Neural cell (in vitro differentiated cells): ENCODE results near the gene TRAPPC5. TPM values are rescaled to one million over a fixed set of nuclear protein-coding genes. Genes with fewer than 3 reads are reported as not detected.

Experiments used
- H2AFZ ChIP-seq: fragments of 200-600, 300-800 bp; sonication (generic), shearing (Covaris generic); 2 replicates; pipeline ENCODE4 v1.6.0; 2014; ENCODE audit warnings: low read depth, mild to moderate bottlenecking, antibody characterized with exemption, low read length, moderate library complexity
- H3F3A ChIP-seq: fragments of 200-600 bp; shearing (Covaris generic); 2 replicates; pipeline ENCODE4 v1.6.1; 2016; ENCODE audit warnings: mild to moderate bottlenecking, moderate library complexity, mixed read lengths, antibody characterized with exemption, low read length; ENCODE audit not compliant: insufficient read depth, poor library complexity, severe bottlenecking
- H3K27ac ChIP-seq: fragments of 200-600, 300-800 bp; sonication (generic), shearing (Covaris generic); 2 replicates; pipeline ENCODE4 v1.5.1; 2014; ENCODE audit warnings: mild to moderate bottlenecking, low read length, moderate library complexity
- H3K27me3 ChIP-seq: fragments of 300-800, 200-600 bp; sonication (generic), shearing (Covaris generic); 2 replicates; pipeline ENCODE4 v1.6.0; 2014; ENCODE audit warnings: mild to moderate bottlenecking, low read depth, low read length, moderate library complexity; ENCODE audit not compliant: insufficient read depth
- H3K36me3 ChIP-seq: fragments of 300-800, 200-600 bp; sonication (generic), shearing (Covaris generic); 2 replicates; pipeline ENCODE4 v1.5.1; 2014; ENCODE audit warnings: mild to moderate bottlenecking, antibody characterized with exemption, low read length, moderate library complexity; ENCODE audit not compliant: insufficient read depth
- H3K4me2 ChIP-seq: fragments of 300-800, 200-600 bp; sonication (generic), shearing (Covaris generic); 2 replicates; pipeline ENCODE4 v1.6.0; 2014; ENCODE audit warnings: mild to moderate bottlenecking, low read length
- H3K4me3 ChIP-seq: fragments of 300-800, 200-600 bp; sonication (generic), shearing (Covaris generic); 2 replicates; pipeline ENCODE4 v1.5.1; 2014; ENCODE audit warnings: mild to moderate bottlenecking, low read length, moderate library complexity
- H3K79me2 ChIP-seq: fragments of 200-600 bp; shearing (Covaris generic); replicated peaks from 2 replicates; pipeline ENCODE4 v1.6.0; 2014; ENCODE audit warnings: mild to moderate bottlenecking, low read length, moderate library complexity; ENCODE audit not compliant: insufficient read depth
- H3K9ac ChIP-seq: fragments of 300-800, 200-600 bp; sonication (generic), shearing (Covaris generic); 2 replicates; pipeline ENCODE4 v1.6.1; 2016; ENCODE audit warnings: mild to moderate bottlenecking, low read length, mixed read lengths
- H3K9me2 ChIP-seq: fragments of 200-600 bp; shearing (Covaris generic); 2 replicates; pipeline ENCODE4 v1.6.1; 2016; ENCODE audit warnings: mild to moderate bottlenecking, low read length, mixed read lengths; ENCODE audit not compliant: insufficient read depth
- H3K9me3 ChIP-seq: fragments of 200-600, 300-800 bp; sonication (generic), shearing (Covaris generic); 2 replicates; pipeline ENCODE4 v1.6.1; 2016; ENCODE audit warnings: mild to moderate bottlenecking, mixed run types, low read length, moderate library complexity, mixed read lengths
- H4K20me1 ChIP-seq: fragments of 200-600 bp; shearing (Covaris generic); 2 replicates; pipeline ENCODE4 v1.6.1; 2016; ENCODE audit warnings: mild to moderate bottlenecking, mixed run types; ENCODE audit not compliant: insufficient read depth
- CTCF ChIP-seq: fragments of 450-650 bp; IDR thresholded peaks from 2 replicates; pipeline ENCODE4 v1.5.1; 2014; ENCODE audit warnings: antibody characterized with exemption, mild to moderate bottlenecking, moderate library complexity; ENCODE audit not compliant: poor library complexity, severe bottlenecking
- EP300 ChIP-seq: fragments of 450-650 bp; conservative IDR thresholded peaks from 2 replicates; pipeline ENCODE4 v1.6.1; 2014; ENCODE audit warnings: antibody characterized with exemption, mild to moderate bottlenecking, moderate library complexity; ENCODE audit not compliant: poor library complexity, severe bottlenecking
- EZH2 ChIP-seq: fragments of 200-600, 300-800 bp; shearing (Covaris generic), sonication (generic); IDR thresholded peaks from 2 replicates; pipeline ENCODE4 v1.6.1; 2014; ENCODE audit warnings: antibody characterized with exemption, low read length, borderline replicate concordance, mild to moderate bottlenecking; ENCODE audit not compliant: insufficient read depth, poor library complexity, severe bottlenecking
- MXI1 ChIP-seq: fragments of 450-650 bp; conservative IDR thresholded peaks from 2 replicates; pipeline ENCODE4 v1.6.1; 2014; ENCODE audit warnings: antibody characterized with exemption, mild to moderate bottlenecking; ENCODE audit not compliant: poor library complexity, severe bottlenecking
- POLR2AphosphoS5 ChIP-seq: IDR thresholded peaks from 2 replicates; pipeline ENCODE4 v1.6.1; 2012
- RAD21 ChIP-seq: fragments of 450-650 bp; conservative IDR thresholded peaks from 2 replicates; pipeline ENCODE4 v1.6.1; 2014; ENCODE audit warnings: antibody characterized with exemption, mild to moderate bottlenecking, moderate library complexity
- SMC3 ChIP-seq: fragments of 450-650 bp; conservative IDR thresholded peaks from 2 replicates; pipeline ENCODE4 v1.6.1; 2014; ENCODE audit warnings: antibody characterized with exemption, mild to moderate bottlenecking, moderate library complexity; ENCODE audit not compliant: poor library complexity
- TAF1 ChIP-seq: IDR thresholded peaks from 2 replicates; pipeline ENCODE4 v1.6.1; 2012; ENCODE audit warnings: low read depth
- polyA plus RNA-seq: library from polyadenylated mRNA; depleted of rRNA; stranded (reverse); fragments of >200 nt; gene quantifications from 2 replicates; pipeline ENCODE4 v1.2.3, GENCODE V29; 2014
- TF ChIP-seq, protein P1 (sequence below): IDR thresholded peaks from 2 replicates; pipeline ENCODE4 v1.6.1; 2012; ENCODE audit warnings: borderline replicate concordance

The TRAPPC5 gene
- polyA plus RNA-seq, 1 donor from 2014 or later = 88.5 TPM

DNA sequence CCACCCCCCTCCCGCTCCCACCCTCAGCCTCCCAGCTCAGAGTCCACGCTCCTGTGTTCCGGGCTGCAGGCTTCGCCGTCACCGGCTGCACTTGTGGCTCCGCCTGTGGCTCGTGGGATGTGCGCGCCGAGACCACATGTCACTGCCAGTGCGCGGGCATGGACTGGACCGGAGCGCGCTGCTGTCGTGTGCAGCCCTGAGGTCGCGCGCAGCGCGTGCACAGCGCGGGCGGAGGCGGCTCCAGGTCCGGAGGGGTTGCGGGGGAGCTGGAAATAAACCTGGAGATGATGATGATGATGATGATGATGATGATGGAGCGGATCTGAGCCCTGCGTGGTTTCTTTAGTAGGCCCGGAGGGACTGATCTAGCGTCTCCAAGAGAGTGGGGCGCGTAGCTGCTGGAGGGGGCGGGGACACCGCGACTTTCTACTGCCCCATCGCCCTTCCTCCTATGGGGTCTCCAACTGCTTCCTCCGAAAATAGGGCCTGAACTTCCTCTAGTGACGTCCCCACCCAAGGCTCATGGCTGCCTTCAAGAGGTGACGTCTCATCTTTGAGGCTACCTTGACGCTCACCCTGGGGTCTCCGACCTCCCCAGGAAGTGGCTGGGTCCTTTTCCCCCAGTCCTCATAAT, 10.4 kb upstream of the TRAPPC5 start:
- no peaks in the 10 kb centered on the region for H3K9me2 ChIP-seq
- peak overlapping the region; percentile 54 for H3K4me3 ChIP-seq
- no peak overlapping the region for H3K9ac ChIP-seq
- H3F3A ChIP-seq = no peaks in the 10 kb centered on the region
- H3K9me3 ChIP-seq = no peaks in the 10 kb centered on the region
- H4K20me1 ChIP-seq = no peaks in the 10 kb centered on the region
- no peak overlapping the region for H3K4me2 ChIP-seq
- peaks cover 13% of the 10 kb centered on the region for H3K27me3 ChIP-seq
- no peaks in the 10 kb centered on the region for H3K79me2 ChIP-seq
- no peak overlapping the region for H2AFZ ChIP-seq
- TF ChIP-seq EZH2 = no peak
- no peak for TF ChIP-seq CTCF
- no peak for TF ChIP-seq MXI1
- H3K36me3 ChIP-seq = no peaks in the 10 kb centered on the region
- no peak overlapping the region for H3K27ac ChIP-seq

DNA sequence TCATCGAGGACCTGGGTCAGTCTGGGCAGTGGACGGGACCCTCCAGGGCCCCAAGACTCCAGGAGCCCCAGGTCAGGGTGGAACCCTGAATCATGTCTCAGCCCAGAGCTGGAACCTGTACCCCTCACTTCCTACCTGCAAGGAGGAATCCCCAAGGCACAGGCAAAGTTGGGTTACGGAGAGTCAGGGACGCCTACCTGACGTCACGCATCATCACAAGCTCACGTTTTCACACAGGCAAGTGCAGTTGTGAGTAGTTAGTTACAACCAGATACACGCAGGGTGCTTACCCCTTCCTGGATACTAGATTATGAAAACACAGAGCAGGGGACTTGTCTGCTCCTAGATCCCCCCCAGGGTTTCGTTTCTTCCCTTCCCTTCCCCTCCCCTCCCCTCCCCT, 9.8 kb upstream of the TRAPPC5 start:
- Histone ChIP-seq H3K27ac (no peak overlapping the region), H3K9me2 (no peaks in the 10 kb centered on the region), H4K20me1 (no peaks in the 10 kb centered on the region), H3K27me3 (peaks cover 13% of the 10 kb centered on the region), H3F3A (no peaks in the 10 kb centered on the region), H3K9ac (no peak overlapping the region), H3K4me3 (no peak overlapping the region), H3K79me2 (no peaks in the 10 kb centered on the region), H2AFZ (no peak overlapping the region), H3K36me3 (no peaks in the 10 kb centered on the region), H3K4me2 (no peak overlapping the region), H3K9me3 (no peaks in the 10 kb centered on the region)
- TF ChIP-seq POLR2AphosphoS5 = no peak
- TF ChIP-seq RAD21 = no peak
- TF ChIP-seq TAF1 = no peak
- TF ChIP-seq EP300 = no peak
- TF ChIP-seq MXI1 = no peak
- no peak for TF ChIP-seq EZH2

GRCh38 chr19:7672522-7672921, 8.1 kb upstream of the TRAPPC5 start:
- peaks cover 13% of the 10 kb centered on the region for H3K27me3 ChIP-seq
- H2AFZ ChIP-seq = no peak overlapping the region
- TF ChIP-seq POLR2AphosphoS5 = no peak
- TF ChIP-seq EZH2 = no peak
- no peak for TF ChIP-seq CTCF
- TF ChIP-seq SMC3 = no peak
- TF ChIP-seq TAF1 = no peak
- TF ChIP-seq, protein P1, sequence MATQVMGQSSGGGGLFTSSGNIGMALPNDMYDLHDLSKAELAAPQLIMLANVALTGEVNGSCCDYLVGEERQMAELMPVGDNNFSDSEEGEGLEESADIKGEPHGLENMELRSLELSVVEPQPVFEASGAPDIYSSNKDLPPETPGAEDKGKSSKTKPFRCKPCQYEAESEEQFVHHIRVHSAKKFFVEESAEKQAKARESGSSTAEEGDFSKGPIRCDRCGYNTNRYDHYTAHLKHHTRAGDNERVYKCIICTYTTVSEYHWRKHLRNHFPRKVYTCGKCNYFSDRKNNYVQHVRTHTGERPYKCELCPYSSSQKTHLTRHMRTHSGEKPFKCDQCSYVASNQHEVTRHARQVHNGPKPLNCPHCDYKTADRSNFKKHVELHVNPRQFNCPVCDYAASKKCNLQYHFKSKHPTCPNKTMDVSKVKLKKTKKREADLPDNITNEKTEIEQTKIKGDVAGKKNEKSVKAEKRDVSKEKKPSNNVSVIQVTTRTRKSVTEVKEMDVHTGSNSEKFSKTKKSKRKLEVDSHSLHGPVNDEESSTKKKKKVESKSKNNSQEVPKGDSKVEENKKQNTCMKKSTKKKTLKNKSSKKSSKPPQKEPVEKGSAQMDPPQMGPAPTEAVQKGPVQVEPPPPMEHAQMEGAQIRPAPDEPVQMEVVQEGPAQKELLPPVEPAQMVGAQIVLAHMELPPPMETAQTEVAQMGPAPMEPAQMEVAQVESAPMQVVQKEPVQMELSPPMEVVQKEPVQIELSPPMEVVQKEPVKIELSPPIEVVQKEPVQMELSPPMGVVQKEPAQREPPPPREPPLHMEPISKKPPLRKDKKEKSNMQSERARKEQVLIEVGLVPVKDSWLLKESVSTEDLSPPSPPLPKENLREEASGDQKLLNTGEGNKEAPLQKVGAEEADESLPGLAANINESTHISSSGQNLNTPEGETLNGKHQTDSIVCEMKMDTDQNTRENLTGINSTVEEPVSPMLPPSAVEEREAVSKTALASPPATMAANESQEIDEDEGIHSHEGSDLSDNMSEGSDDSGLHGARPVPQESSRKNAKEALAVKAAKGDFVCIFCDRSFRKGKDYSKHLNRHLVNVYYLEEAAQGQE = no peak
- TF ChIP-seq RAD21 = no peak
- TF ChIP-seq MXI1 = no peak
- TF ChIP-seq EP300 = no peak
- no peak overlapping the region for H3K9ac ChIP-seq
- no peaks in the 10 kb centered on the region for H3K36me3 ChIP-seq
- no peak overlapping the region for H3K4me3 ChIP-seq
- H3K27ac ChIP-seq = no peak overlapping the region
- no peaks in the 10 kb centered on the region for H3K9me2 ChIP-seq
- H3K9me3 ChIP-seq = no peaks in the 10 kb centered on the region
- H3K4me2 ChIP-seq = no peak overlapping the region
- no peaks in the 10 kb centered on the region for H3F3A ChIP-seq
- H3K79me2 ChIP-seq = no peaks in the 10 kb centered on the region
- no peaks in the 10 kb centered on the region for H4K20me1 ChIP-seq
